ENCODE measurements around the gene DNAJB13. TPM values are rescaled to one million over a fixed set of nuclear protein-coding genes. Genes with fewer than 3 reads are reported as not detected.

DNAJB13 gene
- total and polyA plus RNA-seq, 10 of the 15 experiments (the other 5 are each of a cell fraction or from before 2014, with no cell fraction given), result 0.07 to 0.76 (median 0.15) TPM; not detected in 7

DNA sequence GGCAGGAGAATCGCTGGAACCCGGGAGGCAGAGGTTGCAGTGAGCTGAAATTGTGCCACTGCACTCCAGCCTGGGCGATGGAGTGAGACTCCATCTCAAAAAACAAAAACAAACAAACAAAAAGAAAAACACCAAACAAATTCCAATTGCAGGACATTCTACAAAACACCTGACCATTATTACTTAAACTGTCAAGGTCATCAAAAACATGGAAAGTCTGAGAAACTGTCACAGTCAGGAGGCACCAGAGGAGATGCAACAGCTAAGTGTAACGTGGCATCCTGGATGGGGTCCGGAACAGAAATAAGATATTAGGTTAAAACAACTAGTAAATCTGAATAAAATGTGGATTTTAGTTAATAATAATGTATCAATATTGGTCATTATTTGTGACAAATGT, 914 bp upstream of the DNAJB13 start:
- Histone ChIP-seq H3K4me3 (no peak overlapping the region), H3K9ac (ENCODE audit: control insufficient read depth, insufficient read depth, low read length) (no peak overlapping the region), H4K20me1 (ENCODE audit: control insufficient read depth, insufficient read depth) (no peaks in the 10 kb centered on the region), H3K4me2 (ENCODE audit: control insufficient read depth, insufficient read depth) (no peak overlapping the region), H3K79me2 (ENCODE audit: control insufficient read depth, insufficient read depth, low read length) (no peaks in the 10 kb centered on the region), H3K4me1 (ENCODE audit: control insufficient read depth, insufficient read depth, low read length) (peaks cover 3% of the 10 kb centered on the region; the same call in 1 of the 2 replicates), H3K27me3 (replicated peaks in 1 of 2; ENCODE audit: control insufficient read depth in 2 of 2, insufficient read depth in 2 of 2, low read length in 1 of 2) (no peaks in the 10 kb centered on the region), H3K36me3 (ENCODE audit: control insufficient read depth in 2 of 2, insufficient read depth in 2 of 2, low read length in 1 of 2) (no peaks in the 10 kb centered on the region), H3K27ac (ENCODE audit: control insufficient read depth, insufficient read depth) (no peak overlapping the region), H2AFZ (ENCODE audit: control insufficient read depth, low read depth, low read length) (no peak overlapping the region), H3K9me3 (replicated peaks; ENCODE audit: control insufficient read depth, insufficient read depth, low read length) (no peaks in the 10 kb centered on the region)
- ChIA-PET CTCF (interaction anchor here (1.7 kb wide), 1 partner anchor 14 kb away, joined by 6 read pairs; no protein-coding TSS in a partner anchor), RAD21 (ENCODE audit: unreplicated experiment) (no interaction called here), POLR2A (no interaction called here), SMC1A (ENCODE audit: uncharacterized antibody, unreplicated experiment) (interaction anchor here (0.7 to 1.5 kb wide), 3 partner anchors 11 to 153 kb away, joined by 3 read pairs; no protein-coding TSS in a partner anchor)
- DNase-seq (ENCODE audit: low read depth, low spot score), result no peak
- no peak for FAIRE-seq
- 58% methylated on average over 5 of the region's 5 CpGs for WGBS (ENCODE audit: insufficient coverage, insufficient replicate concordance, low lambda C conversion rate, missing lambda C conversion rate)
- no TSS peak for BruUV-seq (replicated peaks)
- intact Hi-C loops (cut with micrococcal nuclease; ENCODE audit: unreplicated experiment), result no loop called here
- no peak for ATAC-seq
- in situ Hi-C loops (cut with MboI), result no loop called here
- no peak for TF ChIP-seq ZNF274 (IDR thresholded peaks at IDR 0.05; ENCODE audit: insufficient read depth, insufficient read length)
- no peak for TF ChIP-seq CREB1 (IDR thresholded peaks at IDR 0.05; ENCODE audit: low read depth)
- TF ChIP-seq SUZ12 (IDR thresholded peaks at IDR 0.05; ENCODE audit: unreplicated experiment), result no peak
- no peak for TF ChIP-seq SMAD5 (IDR thresholded peaks at IDR 0.05; ENCODE audit: low read depth)
- no peak for TF ChIP-seq MEF2B (IDR thresholded peaks at IDR 0.05; ENCODE audit: partially characterized antibody, poor library complexity, severe bottlenecking)
- no peak for TF ChIP-seq ETV6 (conservative IDR thresholded peaks at IDR 0.05 in 1 of 2, IDR thresholded peaks at IDR 0.05 in 1 of 2; ENCODE audit: borderline replicate concordance in 1 of 2, low read depth in 1 of 2)
- TF ChIP-seq, protein P1, sequence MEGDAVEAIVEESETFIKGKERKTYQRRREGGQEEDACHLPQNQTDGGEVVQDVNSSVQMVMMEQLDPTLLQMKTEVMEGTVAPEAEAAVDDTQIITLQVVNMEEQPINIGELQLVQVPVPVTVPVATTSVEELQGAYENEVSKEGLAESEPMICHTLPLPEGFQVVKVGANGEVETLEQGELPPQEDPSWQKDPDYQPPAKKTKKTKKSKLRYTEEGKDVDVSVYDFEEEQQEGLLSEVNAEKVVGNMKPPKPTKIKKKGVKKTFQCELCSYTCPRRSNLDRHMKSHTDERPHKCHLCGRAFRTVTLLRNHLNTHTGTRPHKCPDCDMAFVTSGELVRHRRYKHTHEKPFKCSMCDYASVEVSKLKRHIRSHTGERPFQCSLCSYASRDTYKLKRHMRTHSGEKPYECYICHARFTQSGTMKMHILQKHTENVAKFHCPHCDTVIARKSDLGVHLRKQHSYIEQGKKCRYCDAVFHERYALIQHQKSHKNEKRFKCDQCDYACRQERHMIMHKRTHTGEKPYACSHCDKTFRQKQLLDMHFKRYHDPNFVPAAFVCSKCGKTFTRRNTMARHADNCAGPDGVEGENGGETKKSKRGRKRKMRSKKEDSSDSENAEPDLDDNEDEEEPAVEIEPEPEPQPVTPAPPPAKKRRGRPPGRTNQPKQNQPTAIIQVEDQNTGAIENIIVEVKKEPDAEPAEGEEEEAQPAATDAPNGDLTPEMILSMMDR (IDR thresholded peaks at IDR 0.05 in 2 of 3, conservative IDR thresholded peaks at IDR 0.05 in 1 of 3; ENCODE audit: control insufficient read depth in 2 of 3, extremely low read depth in 1 of 3, insufficient read depth in 1 of 3, low read depth in 3 of 3, low read length in 3 of 3), result no peak
- no peak for TF ChIP-seq HCFC1 (IDR thresholded peaks at IDR 0.05; ENCODE audit: low read length)
- no peak for TF ChIP-seq CEBPB (IDR thresholded peaks at IDR 0.05; ENCODE audit: borderline replicate concordance in 1 of 2, low read depth in 2 of 2, low read length in 2 of 2)
- TF ChIP-seq MTA2 (IDR thresholded peaks at IDR 0.05; ENCODE audit: low read depth), result no peak
- TF ChIP-seq, protein P2, sequence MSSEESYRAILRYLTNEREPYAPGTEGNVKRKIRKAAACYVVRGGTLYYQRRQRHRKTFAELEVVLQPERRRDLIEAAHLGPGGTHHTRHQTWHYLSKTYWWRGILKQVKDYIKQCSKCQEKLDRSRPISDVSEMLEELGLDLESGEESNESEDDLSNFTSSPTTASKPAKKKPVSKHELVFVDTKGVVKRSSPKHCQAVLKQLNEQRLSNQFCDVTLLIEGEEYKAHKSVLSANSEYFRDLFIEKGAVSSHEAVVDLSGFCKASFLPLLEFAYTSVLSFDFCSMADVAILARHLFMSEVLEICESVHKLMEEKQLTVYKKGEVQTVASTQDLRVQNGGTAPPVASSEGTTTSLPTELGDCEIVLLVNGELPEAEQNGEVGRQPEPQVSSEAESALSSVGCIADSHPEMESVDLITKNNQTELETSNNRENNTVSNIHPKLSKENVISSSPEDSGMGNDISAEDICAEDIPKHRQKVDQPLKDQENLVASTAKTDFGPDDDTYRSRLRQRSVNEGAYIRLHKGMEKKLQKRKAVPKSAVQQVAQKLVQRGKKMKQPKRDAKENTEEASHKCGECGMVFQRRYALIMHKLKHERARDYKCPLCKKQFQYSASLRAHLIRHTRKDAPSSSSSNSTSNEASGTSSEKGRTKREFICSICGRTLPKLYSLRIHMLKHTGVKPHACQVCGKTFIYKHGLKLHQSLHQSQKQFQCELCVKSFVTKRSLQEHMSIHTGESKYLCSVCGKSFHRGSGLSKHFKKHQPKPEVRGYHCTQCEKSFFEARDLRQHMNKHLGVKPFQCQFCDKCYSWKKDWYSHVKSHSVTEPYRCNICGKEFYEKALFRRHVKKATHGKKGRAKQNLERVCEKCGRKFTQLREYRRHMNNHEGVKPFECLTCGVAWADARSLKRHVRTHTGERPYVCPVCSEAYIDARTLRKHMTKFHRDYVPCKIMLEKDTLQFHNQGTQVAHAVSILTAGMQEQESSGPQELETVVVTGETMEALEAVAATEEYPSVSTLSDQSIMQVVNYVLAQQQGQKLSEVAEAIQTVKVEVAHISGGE (CRISPR knock-in tag; IDR thresholded peaks at IDR 0.05), result no peak
- TF ChIP-seq, protein P3, sequence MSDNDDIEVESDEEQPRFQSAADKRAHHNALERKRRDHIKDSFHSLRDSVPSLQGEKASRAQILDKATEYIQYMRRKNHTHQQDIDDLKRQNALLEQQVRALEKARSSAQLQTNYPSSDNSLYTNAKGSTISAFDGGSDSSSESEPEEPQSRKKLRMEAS (IDR thresholded peaks at IDR 0.05; ENCODE audit: low read depth, low read length), result no peak
- TF ChIP-seq EZH2 (IDR thresholded peaks at IDR 0.05; ENCODE audit: borderline replicate concordance, control insufficient read depth, low read depth, low read length), result no peak
- no peak for TF ChIP-seq RB1 (IDR thresholded peaks at IDR 0.05; ENCODE audit: borderline replicate concordance)
- no peak for TF ChIP-seq NFYA (IDR thresholded peaks at IDR 0.05; ENCODE audit: borderline replicate concordance, low read depth, low read length)

Measured in GM12878 (cell line).